Adrenal gland (tissue), 12 donors: ENCODE measurements around the gene LRIF1. TPM values are rescaled to one million over a fixed set of nuclear protein-coding genes. Genes with fewer than 3 reads are reported as not detected.

ENCODE experiments used
- DNase-seq, 7 donors: peaks; one replicate each; pipeline ENCODE4 v3.0.0-alpha.2; 2019 to 2020
- H3K27ac ChIP-seq, 5 donors: fragments of 200-600 bp; sonication (generic) in 4 of 5; 1 replicate in 3 of 5; 2 replicates in 2 of 5; pipeline versions ENCODE4 v1.5.1 to v1.8.0; 2016 to 2020; ENCODE audit warnings: mild to moderate bottlenecking in 1 of 5
- H3K27me3 ChIP-seq: fragments of 200-600 bp; 2 replicates; pipeline ENCODE4 v1.8.0; 2021
- H3K36me3 ChIP-seq, 2 donors: fragments of 200-600 bp; replicated peaks in 1 of 2; 1 replicate in 1 of 2; 2 replicates in 1 of 2; pipeline versions ENCODE4 v1.5.1 to v1.8.0; 2018 to 2022
- H3K4me1 ChIP-seq, 2 donors: fragments of 200-600 bp; replicated peaks in 1 of 2; 1 replicate in 1 of 2; 2 replicates in 1 of 2; pipeline versions ENCODE4 v1.5.1 to v1.8.0; 2018 to 2021
- H3K4me3 ChIP-seq, 4 donors: fragments of 200-600 bp; sonication (generic) in 3 of 4; one replicate each; pipeline ENCODE4 v1.5.1; 2016 to 2018
- H3K9me3 ChIP-seq, 3 donors: fragments of 200-600 bp; sonication (generic) in 1 of 3; replicated peaks in 1 of 3; 1 replicate in 2 of 3; 2 replicates in 1 of 3; pipeline versions ENCODE4 v1.5.1 to v1.8.0; 2016 to 2021
- CTCF ChIP-seq, 6 experiments: fragments of 450-650 bp in 4 of 6; fragments of 200-600 bp in 2 of 6; sonication (generic) in 1 of 6; IDR thresholded peaks; 1 replicate in 5 of 6; 2 replicates in 1 of 6; pipeline versions ENCODE4 v1.5.1 to v1.8.0; 2016 to 2021; ENCODE audit warnings: antibody characterized with exemption in 6 of 6, mild to moderate bottlenecking in 2 of 6, moderate library complexity in 1 of 6
- POLR2A ChIP-seq, 2 donors: fragments of 450-650 bp; IDR thresholded peaks; one replicate each; pipeline ENCODE4 v1.6.1; 2017; ENCODE audit warnings: antibody characterized with exemption in 2 of 2, mild to moderate bottlenecking in 2 of 2, moderate library complexity in 1 of 2
- WGBS, 4 donors: extraction: QIAGEN DNeasy Blood & Tissue Kit in 2 of 4; methylation state at CpG; one replicate each; pipeline versions ENCODE4 v1.1.5 to v1.1.7; 2013 to 2017; 5-methylcytosine and 5-hydroxymethylcytosine counted together
- intact Hi-C, 2 donors: fragments of 100-400 bp; cut with DNase I; formaldehyde crosslinking; loops; one replicate each; pipeline versions ENCODE4 v1.14.1 to v1.15.0; 2022 to 2023
- polyA plus RNA-seq, 3 donors: library from polyadenylated mRNA; stranded (reverse); fragments of 200-250 nt in 2 of 3; fragments of 350-450 nt in 1 of 3; fragmentation: Illumina TruSeq in 1 of 3; extraction: RNeasy Lipid Tissue Mini Kit (QIAGEN cat#74804) in 1 of 3; gene quantifications; one replicate each; pipeline ENCODE4 v1.2.3, GENCODE V29; 2013 to 2014
- total RNA-seq, 9 donors: library from RNA; depleted of rRNA in 4 of 9; stranded (reverse); fragments of >200 nt in 4 of 9; fragments of 120-200 nt in 1 of 9; fragmentation: NEBNext Ultra II Directional in 1 of 9; extraction: Animal tissue kit (Norgen Biotek cat#: 25700) in 1 of 9; gene quantifications; one replicate each; pipeline versions ENCODE4 v1.1.0 to v1.2.4, GENCODE V29; 2013 to 2023
- donor health status: healthy with polysubstance abuse.
- donor health status: Bipolar disorder and iron deficiency.
- donor health status: DM: yes; HTN: yes; CAD: no.
- donor health status: DM: no; HTN: no; CAD: no.
- donor health status: DM: no; HTN: no; CAD: no.
- donor health status: DM: yes; HTN: yes; CAD: no.

LRIF1 gene
- total and polyA plus RNA-seq, 12 donors, result 5.8 to 20.5 (median 9.1) TPM

GRCh38 chr1:110957798-110958197 is 5.9 kb downstream of the LRIF1 start:
- DNase-seq, result no peak
- Histone ChIP-seq H3K4me3 (no peak overlapping the region), H3K9me3 (peaks cover 0 to 4% (median 0%) of the 10 kb centered on the region in 3 donors), H3K27me3 (no peaks in the 10 kb centered on the region), H3K36me3 (no peaks in the 10 kb centered on the region), H3K27ac (no peak overlapping the region), H3K4me1 (peaks cover 0 to 7% of the 10 kb centered on the region in 2 donors)
- WGBS, 4 donors, result 95 to 97% (median 96%) methylated on average over 3 of the region's 3 CpGs
- TF ChIP-seq CTCF (IDR thresholded peaks at IDR 0.05), result no peak
- no peak for TF ChIP-seq POLR2A (IDR thresholded peaks at IDR 0.05)
- intact Hi-C loops, result no loop called here

DNA sequence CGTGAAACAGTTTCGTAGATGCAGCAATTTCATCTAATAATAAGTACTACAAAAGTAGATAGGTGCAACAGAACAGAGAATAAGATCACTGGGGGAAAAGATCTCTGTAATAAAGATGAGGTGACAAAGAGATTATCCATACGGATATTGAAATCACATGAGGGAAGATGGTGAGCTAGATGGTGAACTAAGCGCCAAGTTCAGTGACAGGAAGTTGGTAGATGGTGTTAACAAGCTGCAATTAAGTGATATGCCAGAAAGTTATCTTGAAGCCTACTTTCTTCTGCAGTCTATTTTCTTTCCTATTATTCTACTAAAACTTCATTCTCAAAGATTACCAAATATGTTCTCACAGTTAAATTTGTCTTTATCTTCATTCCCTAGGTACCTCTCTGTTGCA is 7.1 kb downstream of the LRIF1 start:
- H3K9me3 ChIP-seq, result no peaks in the 10 kb centered on the region
- H3K36me3 ChIP-seq, result no peaks in the 10 kb centered on the region
- H3K27ac ChIP-seq, result no peak overlapping the region
- intact Hi-C loops, result no loop called here
- no peaks in the 10 kb centered on the region for H3K27me3 ChIP-seq
- WGBS, 4 donors, result 85 to 93% (median 92%) methylated on average over 4 of the region's 4 CpGs
- DNase-seq, result no peak
- H3K4me3 ChIP-seq, result no peak overlapping the region
- TF ChIP-seq CTCF (IDR thresholded peaks at IDR 0.05) (no peak), POLR2A (IDR thresholded peaks at IDR 0.05) (no peak)
- H3K4me1 ChIP-seq, result no peaks in the 10 kb centered on the region

DNA sequence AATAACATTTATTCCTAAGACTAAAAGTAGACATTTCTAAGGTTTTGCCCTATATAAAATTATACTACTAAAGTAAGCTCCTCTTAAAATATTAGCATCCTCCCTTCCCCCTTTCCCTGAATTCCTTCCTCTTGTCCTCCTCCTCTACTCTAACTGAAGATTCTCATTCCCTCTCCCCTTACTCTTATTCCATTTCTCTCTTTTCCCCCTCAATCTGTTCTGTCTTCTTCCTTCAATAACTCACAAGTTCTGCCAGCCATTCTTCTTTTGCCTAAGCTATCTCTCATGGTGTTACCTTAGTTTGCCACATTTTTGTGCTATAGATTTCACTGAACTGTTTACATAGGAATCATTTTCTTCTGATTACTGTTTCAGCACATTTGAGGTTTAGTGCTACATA is 10.7 kb downstream of the LRIF1 start:
- H3K27me3 ChIP-seq, result no peaks in the 10 kb centered on the region
- no peaks in the 10 kb centered on the region for H3K36me3 ChIP-seq
- no peak overlapping the region for H3K27ac ChIP-seq
- no peaks in the 10 kb centered on the region for H3K4me1 ChIP-seq
- H3K9me3 ChIP-seq, result no peaks in the 10 kb centered on the region
- TF ChIP-seq CTCF (IDR thresholded peaks at IDR 0.05), result no peak
- TF ChIP-seq POLR2A (IDR thresholded peaks at IDR 0.05), result no peak
- H3K4me3 ChIP-seq, result no peak overlapping the region
- DNase-seq, result no peak
- intact Hi-C loops, result no loop called here

GRCh38 chr1:110952031-110952430 is 11.7 kb downstream of the LRIF1 start:
- no peak overlapping the region for H3K27ac ChIP-seq
- no peak for DNase-seq
- TF ChIP-seq POLR2A (IDR thresholded peaks at IDR 0.05), result no peak
- no peaks in the 10 kb centered on the region for H3K36me3 ChIP-seq
- no peaks in the 10 kb centered on the region for H3K27me3 ChIP-seq
- H3K4me1 ChIP-seq, result no peaks in the 10 kb centered on the region
- intact Hi-C loops, result no loop called here
- no peaks in the 10 kb centered on the region for H3K9me3 ChIP-seq
- H3K4me3 ChIP-seq, result no peak overlapping the region
- WGBS, 4 donors, result 87 to 100% (median 98%) methylated on average over 2 of the region's 2 CpGs

DNA sequence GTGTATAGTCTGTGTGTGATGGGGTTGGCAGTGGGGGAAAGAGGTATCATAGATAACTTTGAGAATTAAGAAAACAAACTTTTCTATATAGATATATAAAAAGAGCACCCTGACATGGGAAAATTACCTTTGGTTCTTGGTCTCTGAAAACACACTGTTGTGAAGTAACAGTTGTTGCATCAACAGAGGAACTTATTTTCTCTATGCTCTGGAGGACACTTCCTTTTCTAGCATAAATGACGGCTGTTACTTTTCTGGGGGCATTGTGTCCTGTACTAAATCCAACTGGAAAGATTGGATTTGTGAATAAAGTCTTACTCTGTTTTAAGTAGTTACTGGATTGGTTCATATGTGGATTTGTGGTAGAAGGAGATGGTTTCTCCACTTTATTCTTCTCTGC is 12.6 kb downstream of the LRIF1 start:
- no peak for DNase-seq
- Histone ChIP-seq H3K4me1 (no peaks in the 10 kb centered on the region), H3K9me3 (no peaks in the 10 kb centered on the region), H3K27me3 (no peaks in the 10 kb centered on the region), H3K4me3 (no peak overlapping the region), H3K36me3 (no peaks in the 10 kb centered on the region), H3K27ac (no peak overlapping the region)
- TF ChIP-seq CTCF (IDR thresholded peaks at IDR 0.05) (no peak), POLR2A (IDR thresholded peaks at IDR 0.05) (no peak)
- 69 to 87% (median 82%) methylated on average over 1 of the region's 1 CpG for WGBS, 4 donors
- intact Hi-C loops, result no loop called here
